HK-2 (cell line): ENCODE data around the gene ASTL.

Experiments
- DNase-seq: peaks from one replicate; pipeline ENCODE4 v3.0.0-alpha.2; 2018; ENCODE audit not compliant: unreplicated experiment

ASTL gene

DNA sequence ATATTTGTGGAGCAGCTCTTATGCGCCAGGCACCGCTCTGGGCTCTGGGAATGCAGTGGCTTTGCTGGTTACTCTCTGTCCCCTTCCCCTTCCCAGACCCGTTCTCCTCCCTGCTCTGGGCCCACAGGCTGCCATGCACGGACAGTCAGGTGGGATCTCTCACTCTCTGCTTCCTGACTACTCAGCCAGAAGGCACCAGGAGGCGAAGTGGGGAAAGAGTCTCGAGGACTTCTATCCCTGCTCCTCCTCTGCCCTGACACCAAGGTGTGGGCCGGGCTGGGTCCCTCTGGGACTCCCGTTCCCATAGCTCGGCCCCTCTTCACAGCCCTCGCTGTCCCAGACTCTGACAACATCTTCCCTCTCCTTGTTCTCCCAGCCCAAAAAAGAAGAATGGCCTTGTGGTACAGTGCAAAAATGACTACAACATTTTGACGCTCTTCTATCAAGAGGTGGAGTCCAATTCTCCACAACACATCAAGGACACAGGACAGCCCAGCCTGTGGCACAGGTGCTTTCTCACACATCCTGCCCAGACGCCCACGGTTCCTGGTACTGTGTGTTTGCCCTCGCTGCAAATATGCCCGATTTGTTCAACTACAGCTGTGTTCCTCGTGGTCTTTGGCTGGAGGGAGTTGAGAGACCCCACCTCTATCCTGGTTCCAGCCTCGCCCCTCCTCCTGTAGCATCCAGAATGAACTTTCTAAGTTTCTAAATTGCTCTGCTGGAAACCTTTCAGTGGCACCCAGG is 21.0 kb upstream of the ASTL start:
- no peak for DNase-seq

DNA sequence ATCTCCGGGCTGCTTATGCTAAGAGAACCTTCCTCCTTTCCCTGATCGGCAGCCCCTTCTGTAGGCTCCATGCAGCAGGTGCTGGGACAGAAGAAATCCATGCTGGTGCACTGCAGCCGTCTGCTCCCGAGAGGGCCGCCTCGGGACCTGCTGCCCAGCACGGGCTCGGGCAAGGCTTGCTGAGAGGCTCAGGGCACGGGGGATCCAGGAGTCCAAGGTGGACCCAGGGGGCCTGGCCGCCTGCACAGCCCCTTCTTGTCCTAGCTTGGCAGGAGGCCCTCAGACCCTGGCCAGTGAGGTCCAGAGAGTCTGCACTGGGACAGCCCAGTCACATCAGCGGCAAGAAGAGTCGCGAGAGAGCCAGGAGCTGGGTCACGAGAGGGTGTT is 20.2 kb upstream of the ASTL start:
- no peak for DNase-seq

DNA sequence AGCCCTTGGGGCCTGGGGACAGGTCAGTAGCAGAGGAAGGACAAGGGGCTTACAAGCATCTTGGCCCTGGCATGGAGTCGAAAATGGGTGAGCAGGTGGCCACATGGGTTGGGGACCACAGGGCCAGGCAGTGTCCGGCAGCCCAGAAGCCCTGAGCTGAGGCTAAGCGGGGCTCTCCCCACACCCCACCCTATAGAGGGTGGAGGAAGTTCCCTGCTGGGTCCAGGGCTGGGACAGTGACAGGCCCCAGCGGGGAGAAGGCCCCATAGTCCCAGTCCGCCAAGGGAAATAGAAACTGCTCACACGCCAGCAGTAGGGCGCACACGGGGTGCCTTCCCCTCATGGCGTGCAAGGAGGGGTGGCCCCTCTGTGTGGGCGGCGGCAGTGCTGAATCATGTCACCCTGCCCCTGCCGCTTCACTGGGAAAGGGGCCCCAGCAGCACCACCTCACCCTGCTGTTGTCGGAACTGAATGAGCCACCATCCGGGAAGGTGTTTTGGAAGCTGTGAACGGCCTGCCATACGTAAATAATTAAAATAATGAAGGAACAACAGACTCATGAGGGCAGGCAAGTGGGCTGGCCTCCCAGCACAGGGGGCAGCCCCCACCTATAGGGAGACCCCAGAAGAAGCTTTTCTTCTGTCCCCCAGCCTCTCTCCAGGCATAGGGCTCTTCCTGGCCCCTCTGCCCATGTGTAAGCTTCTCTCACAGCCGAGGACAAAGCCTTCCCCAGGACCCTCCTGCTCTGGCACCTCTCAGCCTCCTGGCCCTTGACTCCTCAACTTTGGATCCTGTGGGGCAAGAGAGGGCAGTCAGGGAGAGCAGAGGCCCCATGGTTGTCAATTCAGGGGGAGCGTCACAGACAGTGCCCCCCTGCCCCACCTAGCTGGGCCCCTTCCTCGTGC is 19.6 kb upstream of the ASTL start:
- no peak for DNase-seq

DNA sequence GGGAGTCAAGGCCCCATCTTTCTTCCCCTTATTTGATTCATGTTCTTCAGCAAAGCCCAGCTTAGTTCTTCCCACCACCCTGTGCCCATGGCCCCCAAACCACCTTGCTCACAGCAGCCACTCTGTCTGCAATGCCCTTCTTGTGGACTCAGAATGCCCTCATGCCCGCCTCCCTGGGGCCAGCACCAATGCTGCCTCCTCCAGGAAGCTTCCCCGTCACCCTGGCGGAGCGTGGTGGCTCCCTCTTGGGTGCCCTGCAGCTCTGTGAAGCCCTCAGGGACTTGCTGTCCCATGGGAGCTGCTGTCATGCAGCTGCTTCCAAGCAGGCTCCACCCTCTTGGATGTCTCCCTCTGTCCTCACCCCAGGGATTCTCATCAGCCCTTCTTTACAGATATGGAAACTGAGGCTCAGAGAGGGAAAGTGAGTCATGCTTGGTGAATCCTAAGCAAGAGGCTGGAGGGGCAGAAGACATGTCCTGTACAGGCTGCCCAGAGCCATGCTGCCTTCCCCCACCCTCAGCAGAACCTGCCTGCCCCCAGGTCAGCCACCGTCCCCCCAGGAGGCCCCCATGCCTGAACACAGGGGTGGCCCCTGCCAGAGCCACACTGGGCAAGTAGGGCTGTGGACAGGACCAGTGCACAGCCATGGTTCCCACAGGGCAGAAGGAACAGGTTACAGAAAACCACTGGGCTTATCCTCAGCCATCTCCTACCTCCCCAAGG is 18.8 kb upstream of the ASTL start:
- no peak for DNase-seq

- no peak for DNase-seq
Observed at GRCh38 chr2:96156011-96156820, 17.9 kb upstream of the ASTL start.

DNA sequence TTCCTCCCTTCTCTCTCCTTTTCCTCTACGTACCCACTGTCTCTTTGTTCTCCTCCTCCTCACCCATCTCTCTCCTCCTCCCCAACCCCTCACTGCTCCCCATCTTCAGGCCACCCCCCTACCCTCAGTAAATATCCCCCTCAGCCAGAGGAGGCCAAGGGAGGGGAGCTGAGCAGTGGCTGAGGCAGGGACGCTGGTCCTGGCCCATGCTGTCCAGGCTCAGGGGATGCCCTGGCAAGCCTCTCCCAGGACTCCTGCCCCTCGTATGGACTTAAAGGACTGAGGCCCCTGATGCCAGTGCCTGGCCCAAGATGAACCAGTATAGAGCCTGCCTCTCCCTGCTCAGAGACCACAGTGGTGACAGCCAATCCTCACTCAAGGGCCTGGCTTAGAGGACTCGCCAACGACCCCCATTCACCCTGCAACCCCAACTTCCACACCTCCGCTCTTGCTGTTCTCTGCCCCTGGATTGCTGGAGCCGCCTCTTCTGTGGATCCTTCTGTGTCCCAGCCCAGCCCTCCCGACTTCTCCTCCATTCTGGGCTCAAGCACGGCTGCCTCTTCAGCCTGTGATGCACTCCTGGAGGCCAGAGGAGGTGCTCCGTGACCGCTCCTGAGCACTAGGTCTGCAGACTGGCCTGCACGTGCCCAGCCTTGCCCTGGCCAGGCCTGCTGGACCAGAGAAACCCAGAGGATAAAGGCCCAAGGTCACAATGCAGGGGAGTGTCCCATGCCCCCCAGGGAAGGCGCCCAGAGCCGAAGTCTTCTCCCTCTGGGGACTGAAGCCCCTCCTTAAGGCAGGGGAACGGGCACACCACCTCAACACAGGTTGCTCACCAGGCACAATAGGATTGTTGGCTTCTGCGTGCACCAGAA is 16.4 kb upstream of the ASTL start:
- DNase-seq: no peak

- DNase-seq: no peak
Observed at GRCh38 chr2:96153991-96154431, 15.7 kb upstream of the ASTL start.

- DNase-seq: no peak
Observed at GRCh38 chr2:96153291-96153713, 15.0 kb upstream of the ASTL start.

GRCh38 chr2:96152304-96153161 is 14.2 kb upstream of the ASTL start:
- DNase-seq: no peak

DNA sequence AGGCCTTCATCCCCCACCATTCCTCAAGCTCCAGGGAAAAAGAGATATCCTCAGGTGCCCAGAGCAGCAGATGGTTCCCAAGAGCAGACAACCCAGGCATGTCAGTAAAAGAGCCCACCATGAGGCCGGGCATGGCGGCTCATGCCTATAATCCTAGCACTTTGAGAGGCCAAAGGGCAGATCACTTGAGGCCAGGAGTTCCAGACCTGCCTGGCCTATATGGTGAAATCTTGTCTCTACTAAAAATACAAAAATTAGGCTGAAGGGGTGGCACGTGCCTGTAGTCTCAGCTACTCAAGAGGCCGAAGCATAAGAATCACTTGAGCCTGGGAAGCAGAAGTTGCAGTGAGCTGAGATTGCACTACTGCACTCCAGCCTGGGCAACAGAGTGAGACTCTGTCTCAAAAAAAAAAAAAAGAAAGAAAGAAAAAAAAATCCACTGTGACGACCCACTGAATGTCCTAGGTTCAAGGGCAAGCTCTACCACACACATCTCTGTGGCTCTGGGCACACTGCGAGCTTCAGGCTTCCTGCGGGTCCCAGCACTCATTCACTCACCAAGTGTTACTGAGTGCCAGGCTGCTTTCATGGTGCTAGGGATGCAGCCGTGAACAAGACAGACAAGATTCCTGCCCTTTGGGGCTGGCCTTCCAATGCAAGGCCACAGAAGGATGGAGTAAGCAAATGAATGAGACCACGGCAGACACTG is 13.4 kb upstream of the ASTL start:
- no peak for DNase-seq

DNA sequence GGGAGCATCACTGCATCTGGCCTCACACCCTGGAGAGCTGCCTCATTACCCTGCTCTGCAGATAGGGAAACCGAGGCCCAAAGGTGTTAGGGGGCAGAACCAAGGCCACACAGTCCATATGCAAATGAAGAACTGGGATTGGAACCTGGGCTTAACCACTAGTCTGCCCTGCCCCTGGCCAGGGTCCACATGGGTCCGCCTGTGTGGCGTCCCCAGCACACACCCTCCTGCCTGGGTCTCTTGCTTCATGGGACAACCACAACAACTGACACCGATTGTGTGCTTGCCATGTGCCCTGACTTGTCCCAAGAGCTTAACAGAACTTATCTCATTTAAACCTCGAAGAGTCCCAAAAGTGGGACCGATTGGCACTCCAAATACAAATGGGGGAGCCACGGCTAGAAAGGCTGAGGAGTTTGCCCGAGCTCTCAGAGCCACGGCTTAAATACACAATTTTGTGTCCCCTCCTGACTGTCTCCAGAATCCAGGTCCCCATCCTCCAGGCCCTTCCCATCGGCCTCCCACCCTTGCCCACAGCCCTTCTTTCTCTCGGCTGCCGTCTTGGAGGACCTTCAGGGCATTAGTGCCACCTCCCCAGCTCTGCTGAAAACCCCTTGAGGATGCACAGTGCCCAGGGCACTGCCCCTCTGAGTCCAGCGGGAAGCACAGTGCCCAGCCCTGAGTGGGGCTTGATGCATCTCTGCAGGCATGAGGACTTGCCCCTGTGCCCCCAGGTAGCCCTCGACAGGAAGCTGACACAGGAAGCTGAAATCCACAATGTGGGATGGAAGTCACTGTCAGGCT is 12.7 kb upstream of the ASTL start:
- no peak for DNase-seq

- DNase-seq: no peak
Observed at GRCh38 chr2:96150007-96150640, 11.8 kb upstream of the ASTL start.

- DNase-seq: peak; percentile 80
Observed at GRCh38 chr2:96148410-96149217, 10.3 kb upstream of the ASTL start.

DNA sequence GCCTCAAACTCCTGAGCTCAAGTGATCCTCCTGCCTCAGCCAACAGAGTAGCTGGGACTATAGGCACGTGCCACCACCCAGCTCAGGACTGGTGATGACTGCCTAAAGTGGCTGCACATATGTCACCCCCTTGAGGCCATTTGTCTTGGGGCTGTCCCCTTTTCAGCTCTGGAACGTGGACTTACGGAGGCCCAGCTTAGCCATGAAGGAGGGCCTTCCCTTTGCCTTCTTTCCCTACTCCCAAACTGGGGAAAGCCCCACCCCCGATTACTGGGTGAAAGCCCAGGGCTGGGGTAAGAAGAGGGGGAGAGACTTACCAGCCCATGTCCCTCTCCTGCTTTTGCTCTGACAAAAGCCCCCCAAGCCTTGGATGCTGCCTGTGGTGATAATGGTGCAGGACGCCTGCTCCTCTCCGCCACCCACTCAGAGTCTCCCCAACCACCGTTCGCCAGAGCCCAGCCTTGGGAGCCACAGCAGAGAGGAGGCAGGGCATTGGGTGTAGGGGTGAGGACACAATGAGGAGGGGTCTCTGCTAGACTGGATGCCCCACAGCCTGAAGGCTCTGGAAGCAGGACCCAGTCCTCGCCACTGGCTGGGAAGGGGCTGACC is 9.4 kb upstream of the ASTL start:
- DNase-seq: no peak

- no peak for DNase-seq
Observed at GRCh38 chr2:96146881-96147592, 8.7 kb upstream of the ASTL start.
